T-helper 1 cell treated with Interleukin-12 subunit alpha and Interleukin-12 subunit beta and Interleukin-4 antibody, amounts not matched to agents 30 ng/mL and 1 ng/mL, for 36 hours (primary cell): Measurements from ENCODE around the gene INA. TPM values are rescaled to one million over a fixed set of nuclear protein-coding genes. Genes with fewer than 3 reads are reported as not detected.
"Not testable (repeated sequence)": the region's sequence is repeated elsewhere in the genome, so short reads cannot be mapped to it uniquely, and the experiment has no call there.

Source experiments
- intact Hi-C: fragments of 100-400 bp; cut with micrococcal nuclease; formaldehyde crosslinking; loops from one replicate; pipeline ENCODE4 v1.15.1; 2024
- total RNA-seq: library from RNA; stranded (reverse); gene quantifications from 2 replicates; pipeline ENCODE4 v1.2.3, GENCODE V29; 2022

INA gene
- total RNA-seq, result 0.54 and 0.64 TPM in 2 replicates

DNA sequence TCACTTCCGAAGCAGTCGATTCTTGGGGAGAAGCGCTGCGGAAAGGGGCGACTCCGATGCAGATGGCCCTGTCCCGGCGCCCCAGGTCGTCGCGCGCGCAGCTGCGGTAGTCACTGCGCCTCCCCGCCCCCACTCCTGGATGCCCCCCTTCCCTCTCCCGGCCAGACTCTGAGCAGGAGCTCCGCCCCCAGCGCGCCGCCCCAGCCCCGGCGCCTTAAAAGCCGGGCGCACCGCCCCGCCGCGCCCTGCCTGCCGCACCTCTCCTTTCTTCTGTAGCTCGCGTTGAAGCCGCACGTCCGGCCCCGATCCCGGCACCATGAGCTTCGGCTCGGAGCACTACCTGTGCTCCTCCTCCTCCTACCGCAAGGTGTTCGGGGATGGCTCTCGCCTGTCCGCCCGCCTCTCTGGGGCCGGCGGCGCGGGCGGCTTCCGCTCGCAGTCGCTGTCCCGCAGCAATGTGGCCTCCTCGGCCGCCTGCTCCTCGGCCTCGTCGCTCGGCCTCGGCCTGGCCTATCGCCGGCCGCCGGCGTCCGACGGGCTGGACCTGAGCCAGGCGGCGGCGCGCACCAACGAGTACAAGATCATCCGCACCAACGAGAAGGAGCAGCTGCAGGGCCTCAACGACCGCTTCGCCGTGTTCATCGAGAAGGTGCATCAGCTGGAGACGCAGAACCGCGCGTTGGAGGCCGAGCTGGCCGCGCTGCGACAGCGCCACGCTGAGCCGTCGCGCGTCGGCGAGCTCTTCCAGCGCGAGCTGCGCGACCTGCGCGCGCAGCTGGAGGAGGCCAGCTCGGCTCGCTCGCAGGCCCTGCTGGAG is at the start of gene INA:
Gene INA (plus strand): TSS at position 243 of the 817 bp plus-strand sequence. CDS start 74 bp downstream, at position 317.
- intact Hi-C loops, result no loop called here

DNA sequence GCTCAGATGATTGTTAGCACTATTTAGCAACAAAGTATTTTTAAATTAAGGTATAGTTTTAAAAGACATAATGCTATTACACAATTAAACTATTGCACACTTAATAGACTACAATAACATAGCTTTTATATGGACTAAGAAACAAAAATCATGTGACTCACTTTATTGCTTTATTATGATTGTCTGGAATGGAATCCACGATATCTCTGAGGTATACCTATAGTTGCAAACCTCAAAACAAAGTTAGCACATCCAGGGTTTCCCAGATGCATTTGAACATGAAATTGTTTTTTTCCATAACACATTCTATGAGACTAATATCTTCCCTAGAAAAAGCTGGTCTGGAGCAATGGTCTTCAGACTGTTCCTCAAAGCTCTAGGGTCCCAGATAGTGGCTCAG is 49.5 kb upstream of the INA start:
- intact Hi-C loops, result no loop called here

DNA sequence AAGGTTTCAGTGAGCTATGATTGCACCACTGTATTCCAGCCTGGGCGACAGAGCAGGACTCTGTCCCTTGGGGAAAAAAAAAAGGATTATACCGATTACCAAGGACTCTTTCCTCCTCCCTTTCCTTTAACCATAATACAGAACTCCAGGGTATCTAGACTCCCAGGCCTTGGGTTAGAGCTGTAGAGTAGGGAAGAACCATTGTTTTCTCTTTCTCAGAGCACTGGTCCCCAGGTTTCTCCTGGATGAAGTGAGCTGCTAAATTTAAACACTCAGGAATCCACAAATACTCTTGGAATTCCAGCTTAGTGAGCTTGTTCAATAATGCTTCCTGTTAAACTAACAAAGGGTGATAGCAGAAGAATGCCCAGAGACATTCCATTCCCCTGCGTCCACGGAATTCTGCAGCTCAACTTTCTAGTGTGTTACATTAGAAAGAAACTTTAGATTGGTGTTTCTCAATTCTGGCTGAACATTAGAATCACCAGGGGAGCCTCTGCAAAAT is 45.8 kb upstream of the INA start:
- intact Hi-C loops, result no loop called here

DNA sequence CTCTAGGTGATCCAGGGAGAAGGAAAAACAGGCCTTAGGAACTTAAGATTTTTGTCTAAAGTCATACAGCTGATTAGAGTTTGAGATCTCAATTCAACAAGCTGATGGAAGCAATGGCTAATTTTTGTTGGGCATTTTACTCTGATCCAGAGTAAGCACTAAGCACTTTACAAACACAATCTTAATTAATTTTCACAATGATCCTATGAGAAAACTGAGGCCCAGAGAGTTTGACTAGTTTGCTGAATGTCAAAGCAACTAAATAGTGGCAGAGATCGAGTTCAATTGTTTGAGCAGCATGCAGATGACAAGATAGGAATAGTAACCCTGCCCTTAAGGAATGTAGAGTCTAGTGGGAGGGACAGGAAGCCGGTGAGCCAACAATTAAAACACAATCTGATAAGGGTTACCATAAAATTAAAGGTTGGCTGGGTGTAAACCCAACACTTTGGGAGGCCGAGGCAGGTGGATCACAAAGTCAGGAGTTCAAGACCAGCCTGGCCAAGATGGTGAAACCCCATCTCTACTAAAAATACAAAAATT is 44.7 kb upstream of the INA start:
- intact Hi-C loops, result no loop called here

DNA sequence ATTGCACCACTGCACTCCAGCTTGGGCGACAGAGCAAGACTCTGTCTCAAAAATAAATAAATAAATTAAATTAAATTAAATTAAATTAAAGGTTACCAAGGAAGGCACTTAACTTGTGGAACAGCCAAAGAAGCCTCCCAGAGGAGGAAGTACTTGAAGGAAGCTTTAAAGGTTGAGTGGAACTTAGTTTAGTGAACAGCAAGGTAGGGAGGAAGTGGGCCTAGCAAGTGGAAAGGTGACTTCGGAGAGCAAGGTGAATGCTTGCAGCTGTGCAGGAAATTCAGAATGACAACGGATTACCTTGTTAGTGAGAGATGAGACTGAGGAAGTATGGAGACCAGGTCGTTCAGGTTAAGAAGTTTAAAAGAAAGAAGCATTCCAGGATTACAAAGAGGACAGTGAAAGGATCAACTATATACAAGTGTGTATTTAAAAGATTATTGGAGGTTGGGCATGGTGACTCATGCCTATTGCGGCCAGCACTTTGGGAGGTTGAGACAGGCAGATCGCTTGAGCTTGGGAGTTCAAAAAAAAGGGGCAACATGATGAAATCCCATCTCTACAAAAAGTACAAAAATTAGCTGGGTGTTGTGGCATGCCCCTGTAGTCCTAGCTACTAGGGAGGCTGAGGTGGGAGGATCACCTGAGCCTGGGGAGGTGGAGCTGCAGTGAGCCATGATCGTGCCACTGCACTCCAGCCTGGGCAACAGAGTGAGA is 44.0 kb upstream of the INA start:
- intact Hi-C loops, result no loop called here

DNA sequence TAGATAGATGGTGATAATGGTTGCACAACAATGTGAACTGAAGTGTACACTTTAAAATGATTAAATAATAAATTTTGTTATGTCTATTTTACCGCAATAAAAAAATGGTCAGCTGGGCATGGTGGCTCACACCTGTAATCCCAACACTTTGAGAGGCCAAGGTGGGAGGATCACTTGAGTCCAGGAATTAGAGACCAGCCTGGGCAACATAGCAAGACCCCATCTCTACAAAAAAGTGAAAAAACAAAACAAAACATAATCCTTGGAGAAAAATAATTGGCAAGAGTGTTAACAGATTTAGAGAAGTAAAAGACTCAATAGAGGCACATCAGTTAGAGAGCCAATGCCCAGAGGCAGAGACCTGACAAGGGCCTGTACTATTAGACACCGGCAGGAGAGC is 41.2 kb upstream of the INA start:
- intact Hi-C loops, result no loop called here

DNA sequence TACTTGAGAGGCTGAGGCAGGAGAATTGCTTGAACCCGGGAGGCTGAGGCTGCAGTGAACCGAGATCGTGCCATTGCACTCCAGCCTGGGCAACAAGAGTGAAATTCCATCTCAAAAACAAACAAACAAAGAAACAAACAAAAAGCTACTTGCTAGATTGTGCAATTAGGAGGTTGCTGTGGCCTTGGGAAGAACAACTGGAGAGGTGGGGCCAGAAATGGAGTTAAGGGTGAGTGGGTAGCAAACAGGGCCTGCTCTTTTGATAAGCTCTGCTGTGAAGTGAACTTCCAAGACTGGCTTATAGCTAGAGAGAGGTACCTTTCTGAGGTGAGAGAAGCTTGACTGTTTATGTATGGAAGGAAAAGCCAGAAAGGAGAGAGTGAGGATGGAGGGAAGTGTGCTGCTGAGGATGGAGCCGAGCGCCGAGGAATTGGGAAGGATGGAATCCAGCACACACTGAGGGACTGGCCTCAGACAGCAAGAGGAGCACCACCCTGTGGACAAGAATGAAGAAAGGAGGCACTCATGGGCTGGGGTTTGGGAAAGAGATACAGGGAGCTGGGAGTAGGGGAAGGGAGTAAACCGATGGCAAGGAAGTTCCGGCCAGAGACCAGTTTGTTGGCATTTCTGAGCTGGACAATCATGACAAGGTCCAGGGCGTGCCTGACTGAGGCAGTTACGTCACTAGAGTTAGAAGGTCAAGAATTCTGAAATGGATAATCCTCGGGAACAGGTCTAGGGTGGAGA is 38.3 kb upstream of the INA start:
- intact Hi-C loops, result no loop called here

DNA sequence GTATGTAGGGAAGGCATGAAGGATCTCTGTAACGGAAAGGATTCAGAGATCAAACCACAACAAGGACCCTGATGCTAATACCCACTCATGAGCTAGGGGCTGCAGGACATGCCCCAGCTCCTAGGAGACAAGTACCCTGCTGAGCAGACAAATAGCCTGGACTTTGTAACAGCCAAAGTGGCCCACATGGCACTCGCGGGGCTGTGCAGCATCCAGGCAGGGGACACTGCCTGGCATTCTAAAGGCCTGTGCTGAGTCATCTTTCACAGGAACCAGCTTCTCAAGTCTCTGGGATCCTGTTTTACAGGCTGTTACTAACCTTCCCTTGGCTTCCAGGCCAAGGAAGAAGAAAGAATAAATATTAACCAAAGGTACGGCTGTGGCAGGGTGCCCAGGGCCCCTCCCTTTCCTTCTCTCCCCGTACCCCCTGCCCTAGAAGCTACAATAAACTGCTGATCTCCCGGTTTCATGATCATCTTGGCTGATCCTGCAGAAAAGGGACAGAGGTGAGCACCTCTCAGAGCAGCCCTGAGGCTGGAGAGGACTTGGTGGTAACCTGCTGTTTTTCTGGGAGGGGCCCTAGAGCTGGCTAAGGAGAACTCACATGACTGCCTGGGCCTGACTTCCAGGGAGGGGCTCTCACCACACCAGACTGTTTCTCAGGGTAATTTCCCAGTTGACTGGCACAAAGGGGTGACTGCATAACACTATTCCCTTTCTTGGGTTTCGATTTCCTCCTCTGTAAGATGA is 35.5 kb upstream of the INA start:
- intact Hi-C loops, result no loop called here

DNA sequence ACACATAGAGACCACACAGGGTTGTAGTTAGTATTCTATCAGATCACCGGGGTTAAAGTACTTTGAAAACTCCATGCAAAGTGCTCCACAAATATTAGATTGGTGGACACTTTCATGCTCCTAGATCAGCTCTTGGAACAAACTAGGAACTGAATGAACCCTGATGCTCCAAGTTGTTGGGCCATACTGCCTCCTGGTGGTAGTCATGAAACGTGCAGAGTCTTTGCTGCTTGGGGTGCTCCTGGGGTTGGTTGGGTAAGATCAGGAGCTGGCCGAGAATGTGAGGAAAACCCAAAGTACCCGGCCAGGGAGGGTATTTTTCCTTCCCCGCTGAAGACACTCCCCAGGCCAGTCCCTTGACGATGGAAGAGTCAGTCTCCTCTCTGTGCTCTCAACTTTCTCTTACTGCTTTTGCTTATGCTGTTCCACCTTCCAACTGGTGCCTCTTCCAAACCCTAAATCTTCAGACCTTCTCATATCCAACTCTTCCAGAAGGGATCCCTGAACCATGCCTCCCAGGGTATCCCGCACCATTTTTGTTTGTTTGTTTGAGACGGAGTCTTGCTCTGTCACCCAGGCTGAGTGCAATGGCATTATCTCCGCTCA is 32.2 kb upstream of the INA start:
- intact Hi-C loops, result loop anchor here (1.0 to 2.0 kb wide), 6 partner anchors 51 to 516 kb away; partner anchors contain the start of gene NT5C2

DNA sequence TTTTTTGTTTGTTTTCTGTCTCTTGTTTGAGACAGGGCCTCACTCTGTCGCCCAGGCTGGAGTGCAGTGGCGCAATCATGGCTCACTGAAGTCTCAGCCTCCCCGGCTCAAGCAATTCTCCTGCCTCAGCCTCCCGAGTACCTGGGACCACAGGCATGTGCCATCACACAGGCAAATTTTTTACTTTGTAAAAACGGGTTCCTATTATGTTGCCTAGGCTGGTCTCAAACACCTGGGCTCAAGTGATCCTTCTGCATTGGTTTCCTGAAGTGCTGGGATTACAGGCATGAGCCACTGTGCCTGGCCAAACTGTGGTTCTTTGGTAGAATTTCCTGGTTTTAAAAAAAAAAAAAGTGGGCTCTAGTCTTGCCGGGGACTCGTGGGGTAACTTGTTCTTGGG is 31.4 kb upstream of the INA start, which contains the start of gene RPEL1:
Gene RPEL1 (plus strand): TSS at position 301 of the 400 bp plus-strand sequence. CDS start 110 bp downstream, outside the sequence.
- intact Hi-C loops, result loop anchor here (2.0 kb wide), 1 partner anchor 517 kb away; no protein-coding TSS in a partner anchor

DNA sequence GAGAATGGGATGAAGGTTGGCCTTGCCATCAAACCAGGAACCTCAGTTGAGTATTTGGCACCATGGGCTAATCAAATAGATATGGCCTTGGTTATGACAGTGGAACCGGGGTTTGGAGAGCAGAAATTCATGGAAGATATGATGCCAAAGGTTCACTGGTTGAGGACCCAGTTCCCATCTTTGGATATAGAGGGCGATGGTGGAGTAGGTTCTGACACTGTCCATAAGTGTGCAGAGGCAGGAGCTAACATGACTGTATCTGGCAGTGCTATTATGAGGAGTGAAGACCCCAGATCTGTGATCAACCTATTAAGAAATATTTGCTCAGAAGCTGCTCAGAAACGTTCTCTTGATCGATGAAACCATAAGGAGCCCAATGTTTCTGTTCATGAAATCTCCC is 30.6 kb upstream of the INA start:
- intact Hi-C loops, result no loop called here

DNA sequence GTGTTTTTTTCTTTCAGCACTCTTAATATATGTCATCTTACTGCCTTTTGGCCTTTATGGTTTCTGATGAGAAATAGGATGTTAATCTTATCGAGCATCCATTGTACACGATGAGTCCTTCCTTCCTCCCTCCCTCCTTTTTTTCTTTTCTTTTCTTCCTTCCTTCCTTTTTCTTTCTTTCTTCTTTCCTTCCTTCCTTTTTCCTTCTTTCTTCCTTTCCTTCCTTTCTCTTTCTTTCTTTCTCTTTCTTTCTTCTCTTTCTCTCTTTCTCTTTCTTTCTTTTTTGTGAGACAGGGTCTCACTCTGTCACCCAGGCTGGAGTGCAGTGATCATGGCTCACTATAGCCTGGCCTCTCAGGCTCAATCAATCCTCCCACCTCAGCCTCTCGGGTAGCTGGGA is 22.8 kb upstream of the INA start:
- intact Hi-C loops, result no loop called here

DNA sequence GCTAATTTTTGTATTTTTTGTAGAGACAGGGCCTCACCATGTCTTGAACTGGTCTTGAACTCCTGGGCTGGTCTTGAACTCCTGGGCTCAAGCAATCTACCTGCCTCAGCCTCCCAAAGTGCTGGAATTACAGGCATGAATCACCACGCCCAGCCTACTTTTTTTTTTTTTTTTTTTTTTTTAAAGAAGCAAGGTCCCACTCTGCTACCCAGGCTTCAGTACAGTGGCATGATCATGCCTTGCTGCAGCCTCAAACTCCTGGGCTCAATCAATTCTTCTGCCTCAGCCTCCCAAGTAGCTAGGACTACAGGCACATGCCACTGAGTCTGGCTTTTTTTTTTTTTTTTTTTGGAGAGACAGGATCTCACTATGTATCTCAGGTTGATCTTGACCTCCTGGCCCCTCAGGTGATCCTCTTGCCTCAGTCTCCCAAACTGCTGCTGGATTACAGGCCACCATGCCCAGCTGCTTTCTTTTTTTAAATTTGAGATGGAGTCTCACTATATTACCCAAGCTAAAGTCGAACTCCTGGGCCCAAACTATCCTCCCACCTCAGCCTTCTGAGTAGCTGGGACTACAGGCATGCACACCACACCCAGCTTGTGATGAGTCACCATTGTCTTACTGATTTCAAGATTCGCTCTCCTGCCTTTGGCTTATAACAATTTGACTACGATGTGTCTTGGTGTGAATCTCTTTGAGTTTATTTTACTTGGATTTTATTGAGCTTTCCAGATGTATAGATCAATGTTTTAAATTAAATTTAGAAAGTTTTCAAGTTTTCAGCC is 22.2 kb upstream of the INA start:
- intact Hi-C loops, result no loop called here

DNA sequence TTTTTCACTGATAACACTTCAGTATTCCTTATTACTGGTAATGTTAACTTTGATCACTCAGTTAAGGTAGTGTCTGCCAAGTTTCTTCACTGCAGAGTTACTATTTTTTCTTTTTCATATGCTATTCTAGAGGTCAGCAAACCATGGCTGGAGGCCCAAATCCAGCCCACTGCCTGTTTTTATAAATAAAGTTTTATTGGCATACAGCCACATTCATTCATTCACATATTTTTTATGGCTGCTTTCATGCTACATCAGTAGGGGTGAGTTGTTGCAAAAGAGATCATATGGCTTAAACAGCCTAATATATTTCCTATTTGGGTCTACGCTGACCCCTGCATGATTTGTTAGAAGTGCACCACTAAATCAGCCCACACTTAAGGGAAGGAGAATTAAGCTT is 20.3 kb upstream of the INA start:
- intact Hi-C loops, result no loop called here

DNA sequence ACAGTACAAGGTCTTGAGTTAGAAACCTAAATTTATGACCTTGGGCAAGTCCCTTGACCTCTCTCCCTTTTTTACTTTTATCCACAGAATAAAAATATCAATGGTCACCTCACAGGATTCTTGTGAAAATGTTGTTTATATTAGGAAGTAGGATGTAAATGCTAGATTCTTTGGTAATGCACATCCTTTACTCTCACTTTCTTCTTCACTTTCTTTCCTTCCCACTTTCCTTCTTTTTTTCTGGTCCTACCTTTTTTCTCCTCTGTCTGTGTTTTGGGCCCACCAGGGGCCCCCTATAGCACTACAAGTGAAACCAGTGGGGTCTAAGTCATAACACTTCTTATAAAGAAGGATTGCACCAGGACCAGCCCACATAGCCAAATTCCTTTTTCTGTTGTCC is 19.1 kb upstream of the INA start:
- intact Hi-C loops, result no loop called here

DNA sequence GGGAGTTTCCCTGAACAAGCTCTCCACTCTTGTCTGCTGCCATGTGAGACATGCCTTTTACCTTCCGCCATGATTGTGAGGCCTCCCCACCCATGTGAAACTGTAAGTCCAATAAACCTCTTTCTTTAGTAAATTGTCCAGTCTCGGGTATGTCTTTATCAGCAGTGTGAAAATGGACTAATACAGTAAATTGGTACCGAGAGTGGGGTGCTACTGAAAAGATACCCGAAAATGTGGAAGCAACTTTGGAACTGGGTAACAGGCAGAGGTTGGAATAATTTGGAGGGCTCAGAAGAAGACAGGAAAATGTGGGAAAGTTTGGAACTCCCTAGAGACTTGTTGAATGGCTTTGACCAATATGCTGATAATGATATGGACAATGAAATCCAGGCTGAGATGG is 18.0 kb upstream of the INA start:
- intact Hi-C loops, result not testable (repeated sequence)

DNA sequence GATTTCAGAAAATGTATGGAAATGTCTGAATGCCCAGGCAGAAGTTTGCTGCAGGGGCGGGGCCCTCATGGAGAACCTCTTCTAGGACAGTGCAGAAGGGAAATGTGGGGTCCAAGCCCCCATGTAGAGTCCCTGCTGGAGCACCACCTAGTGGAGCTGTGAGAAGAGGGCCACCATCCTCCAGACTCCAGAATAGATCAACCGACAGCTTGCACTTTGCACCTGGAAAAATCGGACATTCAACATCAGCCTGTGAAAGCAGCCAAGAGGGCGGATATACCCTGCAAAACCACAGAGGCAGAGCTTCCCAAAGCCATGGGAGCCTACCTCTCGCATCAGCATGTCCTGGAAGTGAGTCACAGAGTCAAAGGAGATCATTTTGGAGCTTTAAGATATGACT is 16.9 kb upstream of the INA start:
- intact Hi-C loops, result no loop called here

DNA sequence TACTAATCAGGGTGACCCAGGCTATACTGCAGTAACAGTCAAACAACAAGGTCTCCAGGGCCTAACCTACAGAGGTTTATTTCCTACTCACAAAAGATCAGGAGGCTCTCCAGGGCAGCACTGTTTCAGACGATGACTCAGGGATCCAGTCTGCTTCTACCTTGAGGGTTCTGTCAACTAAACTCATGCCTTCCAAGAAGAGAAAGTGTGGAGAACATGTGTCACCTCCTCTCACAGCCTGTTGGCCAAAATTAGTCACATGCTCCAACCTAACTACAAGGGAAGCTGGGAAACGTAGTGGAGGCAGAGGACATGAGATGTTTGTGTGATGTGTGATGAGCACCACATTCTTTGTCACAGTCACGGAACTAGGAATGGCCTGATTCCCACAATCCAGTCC is 14.7 kb upstream of the INA start:
- intact Hi-C loops, result no loop called here

DNA sequence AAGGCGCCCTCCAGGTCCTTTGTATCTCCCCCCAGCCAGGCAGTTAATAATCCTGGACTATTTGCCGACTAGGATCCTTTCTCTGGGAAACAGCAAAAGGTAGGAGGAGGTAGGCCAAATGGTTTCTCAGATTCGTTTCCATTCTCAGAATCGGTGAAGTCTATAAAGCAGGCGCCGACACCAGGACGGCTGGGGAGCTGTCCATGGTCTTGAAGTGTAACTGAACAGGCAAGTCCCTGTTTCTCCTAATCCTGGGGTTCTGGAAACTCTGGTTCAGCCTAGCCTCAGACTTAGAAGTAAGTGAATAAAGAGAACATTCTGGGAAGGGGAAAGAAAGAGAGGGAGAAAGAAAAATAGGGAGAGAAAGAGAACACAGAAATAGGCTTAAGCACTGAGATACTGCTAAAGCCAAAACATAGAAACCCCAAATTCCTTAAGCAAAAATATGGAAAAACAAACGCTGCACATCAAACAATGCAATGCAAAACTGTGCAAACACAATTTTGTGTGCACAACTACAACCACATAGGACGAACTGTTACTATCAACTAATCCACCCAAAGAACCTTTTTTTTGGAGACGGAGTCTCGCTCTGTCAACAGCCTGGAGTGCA is 11.1 kb upstream of the INA start:
- intact Hi-C loops, result loop anchor here (1.0 kb wide), 1 partner anchor 13 kb away; no protein-coding TSS in a partner anchor
